IMR-90 (cell line): ENCODE measurements around the gene MPV17. TPM values are rescaled to one million over a fixed set of nuclear protein-coding genes. Genes with fewer than 3 reads are reported as not detected.

Experiments
- ATAC-seq: fragments of 200-7000 bp; cut with Tn5 transposase; 2 replicates; pipeline ENCODE4 v1.9.1; 2020; ENCODE audit warnings: low read depth, mild to moderate bottlenecking, moderate library complexity
- BruUV-seq: library from RNA; stranded (reverse); fragments of 400-500 nt; replicated peaks from 2 replicates; lab custom pipeline; 2021; lab: Mats Ljungman, UMichigan
- CTCF ChIA-PET: fragments of 300-600 bp; formaldehyde crosslinking; extraction: SDS; loops from one replicate; lab custom pipeline; 2021; ENCODE audit warnings: antibody characterized with exemption; lab: Yijun Ruan, JAX
- POLR2A ChIA-PET: fragments of 300-600 bp; sonication (Branson Sonifier 250); formaldehyde crosslinking; loops from one replicate; lab custom pipeline; 2022; ENCODE audit warnings: antibody characterized with exemption; ENCODE audit not compliant: unreplicated experiment; lab: Charles Lee
- DNase-seq: peaks from one replicate; pipeline ENCODE4 v3.0.0; 2013
- H2AFZ ChIP-seq: replicated peaks from 2 replicates; pipeline ENCODE3; 2013; ENCODE audit warnings: low read length, mild to moderate bottlenecking; ENCODE audit not compliant: poor library complexity
- H2AK5ac ChIP-seq: 2 replicates; pipeline ENCODE4 v1.6.1; 2013; ENCODE audit warnings: low read depth, low read length, inconsistent platforms
- H2AK9ac ChIP-seq: replicated peaks from 2 replicates; pipeline ENCODE3; 2013; ENCODE audit warnings: mild to moderate bottlenecking, low read depth, low read length, moderate library complexity; ENCODE audit not compliant: poor library complexity
- H2BK120ac ChIP-seq: 2 replicates; pipeline ENCODE4 v1.6.1; 2013; ENCODE audit warnings: low read depth, low read length, inconsistent platforms
- H2BK15ac ChIP-seq: 3 replicates; pipeline ENCODE4 v1.6.1; 2013; ENCODE audit warnings: low read depth, low read length, inconsistent platforms
- H2BK20ac ChIP-seq: 2 replicates; pipeline ENCODE4 v1.6.1; 2013; ENCODE audit warnings: low read depth, mild to moderate bottlenecking, inconsistent platforms, low read length, moderate library complexity
- H2BK5ac ChIP-seq: 2 replicates; pipeline ENCODE4 v1.6.1; 2013; ENCODE audit warnings: mild to moderate bottlenecking, low read depth, low read length, inconsistent platforms; ENCODE audit not compliant: poor library complexity, severe bottlenecking
- H3K14ac ChIP-seq: replicated peaks from 2 replicates; pipeline ENCODE4 v1.6.1; 2013; ENCODE audit warnings: low read depth, low read length, inconsistent platforms
- H3K18ac ChIP-seq: 2 replicates; pipeline ENCODE4 v1.6.1; 2013; ENCODE audit warnings: low read depth, low read length, control low read depth
- H3K23ac ChIP-seq: 2 replicates; pipeline ENCODE4 v1.6.1; 2013; ENCODE audit warnings: low read depth, low read length, inconsistent platforms
- H3K27ac ChIP-seq: 2 replicates; pipeline ENCODE4 v1.5.1; 2013; ENCODE audit warnings: mild to moderate bottlenecking, control low read depth, low read length; ENCODE audit not compliant: insufficient read depth
- H3K27me3 ChIP-seq: 2 replicates; pipeline ENCODE4 v1.6.1; 2013; ENCODE audit warnings: low read length; ENCODE audit not compliant: control insufficient read depth, insufficient read depth
- H3K36me3 ChIP-seq: 2 replicates; pipeline ENCODE4 v1.6.1; 2013; ENCODE audit warnings: low read length, mixed read lengths; ENCODE audit not compliant: control insufficient read depth, insufficient read depth
- H3K4ac ChIP-seq: 2 replicates; pipeline ENCODE4 v1.6.1; 2013; ENCODE audit warnings: low read depth, low read length, inconsistent platforms
- H3K4me1 ChIP-seq: 2 replicates; pipeline ENCODE4 v1.6.1; 2013; ENCODE audit warnings: low read length, mixed read lengths; ENCODE audit not compliant: control insufficient read depth, insufficient read depth
- H3K4me2 ChIP-seq: 2 replicates; pipeline ENCODE4 v1.6.1; 2013; ENCODE audit warnings: low read depth, mild to moderate bottlenecking, control low read depth, low read length, moderate library complexity
- H3K4me3 ChIP-seq: 2 replicates; pipeline ENCODE4 v1.5.1; 2013; ENCODE audit warnings: low read depth, mild to moderate bottlenecking, control low read depth, low read length, moderate library complexity; ENCODE audit not compliant: insufficient read depth
- H3K56ac ChIP-seq: 2 replicates; pipeline ENCODE4 v1.6.1; 2013; ENCODE audit warnings: low read length, inconsistent platforms; ENCODE audit not compliant: insufficient read depth; ENCODE audit errors: extremely low read depth
- H3K79me1 ChIP-seq, 2 experiments: 2 replicates each; pipeline ENCODE4 v1.6.1; 2013; ENCODE audit warnings: low read length in 2 of 2, inconsistent platforms in 1 of 2, low read depth in 1 of 2
- H3K9ac ChIP-seq: 2 replicates; pipeline ENCODE4 v1.6.1; 2013; ENCODE audit warnings: low read depth, low read length, control low read depth
- H3K9me1 ChIP-seq: 2 replicates; pipeline ENCODE4 v1.6.1; 2013; ENCODE audit warnings: low read length, inconsistent platforms; ENCODE audit not compliant: insufficient read depth
- H3K9me3 ChIP-seq: 2 replicates; pipeline ENCODE4 v1.6.1; 2013; ENCODE audit warnings: low read length; ENCODE audit not compliant: control insufficient read depth, insufficient read depth
- H4K20me1 ChIP-seq: 2 replicates; pipeline ENCODE4 v1.6.1; 2013; ENCODE audit warnings: low read length, inconsistent platforms; ENCODE audit not compliant: insufficient read depth
- H4K5ac ChIP-seq: 2 replicates; pipeline ENCODE4 v1.6.1; 2013; ENCODE audit warnings: mild to moderate bottlenecking, low read depth, low read length, control low read depth
- H4K8ac ChIP-seq, 2 experiments: 2 replicates each; pipeline ENCODE4 v1.6.1; 2013; ENCODE audit warnings: low read depth in 2 of 2, low read length in 2 of 2, control low read depth in 1 of 2, inconsistent platforms in 1 of 2
- H4K91ac ChIP-seq: 2 replicates; pipeline ENCODE4 v1.6.1; 2013; ENCODE audit warnings: low read depth, low read length, inconsistent platforms; ENCODE audit not compliant: insufficient read depth
- USF2 ChIP-seq: fragments of 150-350 bp; IDR thresholded peaks from 2 replicates; pipeline ENCODE4 v1.6.1; 2017; ENCODE audit warnings: mild to moderate bottlenecking, antibody characterized with exemption, low read length, low read depth
- WGBS, 2 experiments: methylation state at CpG; one replicate each; pipeline versions ENCODE4 v1.1.5 to v1.1.7; 2013; ENCODE audit warnings: missing lambda C conversion rate in 2 of 2; ENCODE audit not compliant: insufficient read length in 1 of 2; ENCODE audit errors: extremely low coverage in 2 of 2; 5-methylcytosine and 5-hydroxymethylcytosine counted together
- dilution Hi-C: fragments of 300-500 bp; cut with HindIII; formaldehyde crosslinking; loops from one replicate; pipeline ENCODE4 v1.14.3; 2018; ENCODE audit warnings: low sequenced_read_pairs; ENCODE audit not compliant: unreplicated experiment
- in situ Hi-C: fragments of 300-500 bp; cut with MboI; formaldehyde crosslinking; loops from 3 replicates; pipeline ENCODE4 v1.14.3; 2019; ENCODE audit warnings: low sequenced_read_pairs, inconsistent platforms, mixed read lengths
- intact Hi-C: fragments of 100-400 bp; cut with micrococcal nuclease; formaldehyde crosslinking; loops from 2 replicates; pipeline ENCODE4 v1.10.0; 2022
- polyA plus RNA-seq, 3 experiments: library from polyadenylated mRNA; depleted of rRNA; stranded (reverse); fragments of >200 nt; gene quantifications; 2 replicates each; pipeline ENCODE4 v1.2.3, GENCODE V29; 2012; ENCODE audit warnings: low replicate concordance in 1 of 3
- total RNA-seq: library from RNA; depleted of rRNA; stranded (reverse); fragments of >200 nt; gene quantifications from 2 replicates; pipeline ENCODE4 v1.2.3, GENCODE V29; 2012

MPV17 gene
- total and polyA plus RNA-seq, 2 of the 4 experiments (the other 2 are of a cell fraction) = 70.4 to 160 TPM

DNA sequence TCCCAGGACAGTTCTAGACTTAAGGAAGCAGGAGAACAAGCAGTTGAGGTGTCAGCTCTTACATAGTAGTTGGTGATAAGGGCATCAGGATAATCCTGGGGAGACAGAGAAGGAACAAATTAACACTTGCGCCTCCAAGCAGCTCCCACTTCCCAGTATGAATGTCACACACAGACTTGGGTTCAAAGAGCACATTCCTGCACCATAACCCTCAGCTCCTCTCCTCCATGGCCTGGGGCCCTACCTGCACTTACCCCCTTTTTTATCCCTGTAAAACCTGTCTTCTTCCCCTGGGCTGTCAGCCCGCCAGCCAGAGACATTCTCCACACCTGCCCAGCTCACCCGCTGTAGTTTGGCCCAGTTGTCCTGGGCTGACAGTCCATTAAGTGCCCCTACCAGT, 10.7 kb downstream of the MPV17 start:
- no peak overlapping the region for H4K91ac ChIP-seq
- H2AK9ac ChIP-seq = no peak overlapping the region
- ATAC-seq (no peak), DNase-seq (no peak)
- ChIA-PET POLR2A (no interaction called here), CTCF (interaction anchor here (0.6 kb wide), 1 partner anchor 60 kb away, joined by 3 read pairs; no protein-coding TSS in a partner anchor)
- no peak overlapping the region for H3K4me3 ChIP-seq
- no peak overlapping the region for H3K4ac ChIP-seq
- H2BK5ac ChIP-seq = no peak overlapping the region
- H3K36me3 ChIP-seq = peaks cover 23% of the 10 kb centered on the region
- H3K9me1 ChIP-seq = peaks cover under 1% of the 10 kb centered on the region; the same call in 1 of the 2 replicates
- no peak overlapping the region for H2AFZ ChIP-seq
- peaks cover 6% of the 10 kb centered on the region for H4K20me1 ChIP-seq
- no peak overlapping the region for H4K5ac ChIP-seq
- H3K23ac ChIP-seq = no peak overlapping the region
- no peak overlapping the region for H3K14ac ChIP-seq
- H3K4me1 ChIP-seq = no peaks in the 10 kb centered on the region
- intact Hi-C loops (no loop called here), in situ Hi-C loops (no loop called here), dilution Hi-C loops (no loop called here)
- H2AK5ac ChIP-seq = no peak overlapping the region
- no peak overlapping the region for H3K4me2 ChIP-seq
- no TSS peak for BruUV-seq
- H3K27me3 ChIP-seq = peaks cover 15% of the 10 kb centered on the region
- no peak overlapping the region for H2BK120ac ChIP-seq
- no peak overlapping the region for H2BK20ac ChIP-seq
- no peak overlapping the region for H3K56ac ChIP-seq
- no peak overlapping the region for H4K8ac ChIP-seq
- peaks cover under 1 to 2% of the 10 kb centered on the region in 2 experiments; a peak in 1 of 4 replicates for H3K79me1 ChIP-seq
- no peaks in the 10 kb centered on the region for H3K9me3 ChIP-seq
- TF ChIP-seq USF2 = no peak
- H3K9ac ChIP-seq = no peak overlapping the region
- WGBS, 2 experiments = no CpG with 5 or more reads among the region's 3 CpGs
- no peak overlapping the region for H2BK15ac ChIP-seq
- H3K18ac ChIP-seq = no peak overlapping the region
- no peak overlapping the region for H3K27ac ChIP-seq
